H9 (cell line): ENCODE data around the gene CA7. TPM values are rescaled to one million over a fixed set of nuclear protein-coding genes. Genes with fewer than 3 reads are reported as not detected.

Experiments used
- DNase-seq: peaks from one replicate; pipeline ENCODE4 v3.0.0-alpha.2; 2017
- H2AFZ ChIP-seq: one replicate; pipeline ENCODE4 v1.6.1; 2013; ENCODE audit warnings: mild to moderate bottlenecking, low read length, control low read depth, moderate library complexity
- H2AK5ac ChIP-seq: 2 replicates; pipeline ENCODE4 v1.6.1; 2013; ENCODE audit warnings: low read length, control low read depth, mixed read lengths; ENCODE audit not compliant: insufficient read length
- H2BK120ac ChIP-seq: one replicate; pipeline ENCODE4 v1.6.1; 2013; ENCODE audit warnings: low read depth, mild to moderate bottlenecking, low read length, control low read depth, inconsistent platforms; ENCODE audit not compliant: poor library complexity, severe bottlenecking
- H2BK12ac ChIP-seq: 2 replicates; pipeline ENCODE4 v1.6.1; 2013; ENCODE audit warnings: low read length, control low read depth, mixed read lengths, low read depth; ENCODE audit not compliant: insufficient read length
- H2BK15ac ChIP-seq: 2 replicates; pipeline ENCODE4 v1.6.1; 2013; ENCODE audit warnings: low read depth, low read length, control low read depth
- H2BK20ac ChIP-seq: one replicate; pipeline ENCODE4 v1.6.1; 2013; ENCODE audit warnings: low read depth, mild to moderate bottlenecking, low read length, control low read depth, inconsistent platforms; ENCODE audit not compliant: poor library complexity, severe bottlenecking
- H2BK5ac ChIP-seq: 2 replicates; pipeline ENCODE4 v1.6.1; 2013; ENCODE audit warnings: low read length, control low read depth, mixed read lengths; ENCODE audit not compliant: insufficient read length
- H3K14ac ChIP-seq: 2 replicates; pipeline ENCODE4 v1.6.1; 2013; ENCODE audit warnings: low read length, control low read depth; ENCODE audit not compliant: insufficient read depth
- H3K18ac ChIP-seq: 2 replicates; pipeline ENCODE4 v1.6.1; 2013; ENCODE audit warnings: low read depth, mild to moderate bottlenecking, mixed read lengths, low read length, control low read depth; ENCODE audit not compliant: insufficient read length
- H3K23ac ChIP-seq: 2 replicates; pipeline ENCODE4 v1.6.1; 2013; ENCODE audit warnings: low read length, control low read depth, mixed read lengths, low read depth; ENCODE audit not compliant: insufficient read length
- H3K23me2 ChIP-seq: 2 replicates; pipeline ENCODE4 v1.6.1; 2013; ENCODE audit warnings: low read depth, mild to moderate bottlenecking, mixed read lengths, low read length, control low read depth; ENCODE audit not compliant: insufficient read length, poor library complexity, severe bottlenecking
- H3K27ac ChIP-seq: 2 replicates; pipeline ENCODE4 v1.5.1; 2013; ENCODE audit warnings: low read length, control low read depth, mixed read lengths, low read depth; ENCODE audit not compliant: insufficient read length
- H3K27me3 ChIP-seq: 2 replicates; pipeline ENCODE4 v1.6.1; 2013; ENCODE audit warnings: low read length, control low read depth, inconsistent platforms; ENCODE audit not compliant: insufficient read depth
- H3K4ac ChIP-seq: 2 replicates; pipeline ENCODE4 v1.6.1; 2013; ENCODE audit warnings: low read depth, mild to moderate bottlenecking, control low read depth, inconsistent platforms, low read length, moderate library complexity
- H3K4me1 ChIP-seq: 2 replicates; pipeline ENCODE4 v1.6.1; 2013; ENCODE audit warnings: low read length, control low read depth, inconsistent platforms; ENCODE audit not compliant: insufficient read depth
- H3K4me2 ChIP-seq: 2 replicates; pipeline ENCODE4 v1.6.1; 2013; ENCODE audit warnings: low read length, control low read depth, mixed read lengths; ENCODE audit not compliant: insufficient read length, insufficient read depth
- H3K56ac ChIP-seq: 2 replicates; pipeline ENCODE4 v1.6.1; 2013; ENCODE audit warnings: low read depth, mild to moderate bottlenecking, mixed read lengths, low read length, control low read depth; ENCODE audit not compliant: insufficient read length
- H3K79me1 ChIP-seq: 2 replicates; pipeline ENCODE4 v1.6.1; 2013; ENCODE audit warnings: low read depth, mild to moderate bottlenecking, moderate library complexity, low read length, control low read depth, inconsistent platforms; ENCODE audit not compliant: insufficient read depth, poor library complexity, severe bottlenecking
- H3K79me2 ChIP-seq: 2 replicates; pipeline ENCODE4 v1.6.1; 2013; ENCODE audit warnings: low read length, control low read depth, inconsistent platforms; ENCODE audit not compliant: insufficient read depth
- H3K9ac ChIP-seq: 2 replicates; pipeline ENCODE4 v1.6.1; 2013; ENCODE audit warnings: low read length, control low read depth, mixed read lengths; ENCODE audit not compliant: insufficient read length; ENCODE audit errors: extremely low read depth
- H3K9me3 ChIP-seq: one replicate; pipeline ENCODE4 v1.6.1; 2013; ENCODE audit warnings: low read depth, low read length, inconsistent platforms; ENCODE audit not compliant: control insufficient read depth
- H3T11ph ChIP-seq: one replicate; pipeline ENCODE4 v1.6.1; 2013; ENCODE audit warnings: mild to moderate bottlenecking, low read length, control low read depth, inconsistent platforms
- H4K20me1 ChIP-seq: one replicate; pipeline ENCODE4 v1.6.1; 2013; ENCODE audit not compliant: control insufficient read depth, insufficient read length, insufficient read depth
- H4K5ac ChIP-seq: 2 replicates; pipeline ENCODE4 v1.6.1; 2013; ENCODE audit warnings: low read depth, mild to moderate bottlenecking, mixed read lengths, low read length, control low read depth; ENCODE audit not compliant: insufficient read length
- H4K8ac ChIP-seq: replicated peaks from 2 replicates; pipeline ENCODE4 v1.6.1; 2013; ENCODE audit warnings: low read length, control low read depth, mixed read lengths, low read depth; ENCODE audit not compliant: insufficient read length
- H4K91ac ChIP-seq: 2 replicates; pipeline ENCODE4 v1.6.1; 2013; ENCODE audit warnings: low read depth, mild to moderate bottlenecking, moderate library complexity, mixed read lengths, low read length, control low read depth; ENCODE audit not compliant: insufficient read length
- H3K27ac Mint-ChIP-seq, 3 experiments: 2 replicates in 2 of 3; 3 replicates in 1 of 3; pipeline ENCODE4 v1.8.0; 2020 to 2021; ENCODE audit warnings: mixed read lengths in 3 of 3, mild to moderate bottlenecking in 1 of 3, moderate library complexity in 1 of 3
- H3K27me3 Mint-ChIP-seq: 2 replicates; pipeline ENCODE4 v1.8.0; 2021; ENCODE audit warnings: low read depth, mild to moderate bottlenecking, moderate library complexity, mixed read lengths
- H3K36me3 Mint-ChIP-seq, 3 experiments: 2 replicates in 2 of 3; 3 replicates in 1 of 3; pipeline ENCODE4 v1.8.0; 2020 to 2021; ENCODE audit warnings: low read depth in 3 of 3, mixed read lengths in 3 of 3; ENCODE audit not compliant: insufficient read depth in 1 of 3
- H3K4me1 Mint-ChIP-seq, 2 experiments: 2 replicates each; pipeline ENCODE4 v1.8.0; 2020; ENCODE audit warnings: mixed read lengths in 2 of 2
- H3K4me3 Mint-ChIP-seq, 2 experiments: 2 replicates in 1 of 2; 3 replicates in 1 of 2; pipeline ENCODE4 v1.8.0; 2020 to 2021; ENCODE audit warnings: mild to moderate bottlenecking in 2 of 2, mixed read lengths in 2 of 2, moderate library complexity in 1 of 2
- H3K9me3 Mint-ChIP-seq, 2 experiments: 2 replicates in 1 of 2; 3 replicates in 1 of 2; pipeline ENCODE4 v1.8.0; 2020; ENCODE audit warnings: mild to moderate bottlenecking in 2 of 2, mixed read lengths in 2 of 2, moderate library complexity in 1 of 2
- WGBS: extraction: QIAGEN DNeasy Blood & Tissue Kit; methylation state at CpG from one replicate; pipeline ENCODE4 v1.1.7; 2013; ENCODE audit warnings: missing lambda C conversion rate, low lambda C conversion rate, mixed read lengths; ENCODE audit not compliant: insufficient read length; ENCODE audit errors: extremely low coverage; 5-methylcytosine and 5-hydroxymethylcytosine counted together
- total RNA-seq: library from RNA; stranded (reverse); gene quantifications from 2 replicates; pipeline ENCODE4 v1.2.1, GENCODE V29; 2021
- TF ChIP-seq, protein P1 (sequence below): fragments of 200-600 bp; sonication (generic); conservative IDR thresholded peaks from 3 replicates; pipeline ENCODE4 v1.8.0; 2021; ENCODE audit warnings: antibody characterized with exemption, mild to moderate bottlenecking

The CA7 gene
- total RNA-seq, 1 experiment from 2014 or later = 0.81 TPM

GRCh38 chr16:66885491-66885890, 41.3 kb downstream of the CA7 start:
- Mint-ChIP-seq H3K9me3 (no peaks in the 10 kb centered on the region), H3K4me3 (no peak overlapping the region), H3K4me1 (peaks cover 7% of the 10 kb centered on the region in 2 experiments; a peak in 2 of 4 replicates), H3K27me3 (no peaks in the 10 kb centered on the region), H3K36me3 (peaks cover 15 to 44% (median 38%) of the 10 kb centered on the region in 3 experiments; a peak in 6 of 7 replicates), H3K27ac (no peak overlapping the region)
- no peaks in the 10 kb centered on the region for H3K4me1 ChIP-seq
- no peak for DNase-seq
- H3K23me2 ChIP-seq = peaks cover 6% of the 10 kb centered on the region
- H2BK5ac ChIP-seq = no peak overlapping the region
- no peak overlapping the region for H2BK15ac ChIP-seq
- H3K9me3 ChIP-seq = no peaks in the 10 kb centered on the region
- H3K79me1 ChIP-seq = peaks cover 2% of the 10 kb centered on the region
- no peak overlapping the region for H2AK5ac ChIP-seq
- no peak overlapping the region for H3K9ac ChIP-seq
- H3T11ph ChIP-seq = no peak overlapping the region
- H3K23ac ChIP-seq = no peak overlapping the region
- no peaks in the 10 kb centered on the region for H4K20me1 ChIP-seq
- H3K27me3 ChIP-seq = no peaks in the 10 kb centered on the region
- H3K4me2 ChIP-seq = no peak overlapping the region
- no peak overlapping the region for H2AFZ ChIP-seq
- H3K27ac ChIP-seq = no peak overlapping the region
- no peak overlapping the region for H4K91ac ChIP-seq
- no peak overlapping the region for H2BK120ac ChIP-seq
- H2BK20ac ChIP-seq = no peak overlapping the region
- H4K8ac ChIP-seq = no peak overlapping the region
- no CpG with 5 or more reads among the region's 12 CpGs for WGBS
- H2BK12ac ChIP-seq = no peak overlapping the region
- no peak overlapping the region for H3K14ac ChIP-seq
- H4K5ac ChIP-seq = no peak overlapping the region
- TF ChIP-seq, protein P1, sequence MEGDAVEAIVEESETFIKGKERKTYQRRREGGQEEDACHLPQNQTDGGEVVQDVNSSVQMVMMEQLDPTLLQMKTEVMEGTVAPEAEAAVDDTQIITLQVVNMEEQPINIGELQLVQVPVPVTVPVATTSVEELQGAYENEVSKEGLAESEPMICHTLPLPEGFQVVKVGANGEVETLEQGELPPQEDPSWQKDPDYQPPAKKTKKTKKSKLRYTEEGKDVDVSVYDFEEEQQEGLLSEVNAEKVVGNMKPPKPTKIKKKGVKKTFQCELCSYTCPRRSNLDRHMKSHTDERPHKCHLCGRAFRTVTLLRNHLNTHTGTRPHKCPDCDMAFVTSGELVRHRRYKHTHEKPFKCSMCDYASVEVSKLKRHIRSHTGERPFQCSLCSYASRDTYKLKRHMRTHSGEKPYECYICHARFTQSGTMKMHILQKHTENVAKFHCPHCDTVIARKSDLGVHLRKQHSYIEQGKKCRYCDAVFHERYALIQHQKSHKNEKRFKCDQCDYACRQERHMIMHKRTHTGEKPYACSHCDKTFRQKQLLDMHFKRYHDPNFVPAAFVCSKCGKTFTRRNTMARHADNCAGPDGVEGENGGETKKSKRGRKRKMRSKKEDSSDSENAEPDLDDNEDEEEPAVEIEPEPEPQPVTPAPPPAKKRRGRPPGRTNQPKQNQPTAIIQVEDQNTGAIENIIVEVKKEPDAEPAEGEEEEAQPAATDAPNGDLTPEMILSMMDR = no peak
- peaks cover 5% of the 10 kb centered on the region; the same call in 1 of the 2 replicates for H3K79me2 ChIP-seq
- H3K18ac ChIP-seq = no peak overlapping the region
- no peak overlapping the region for H3K4ac ChIP-seq
- no peak overlapping the region for H3K56ac ChIP-seq
